ENCODE data around the gene EXOC6B.

- TF ChIP-seq, protein P1, sequence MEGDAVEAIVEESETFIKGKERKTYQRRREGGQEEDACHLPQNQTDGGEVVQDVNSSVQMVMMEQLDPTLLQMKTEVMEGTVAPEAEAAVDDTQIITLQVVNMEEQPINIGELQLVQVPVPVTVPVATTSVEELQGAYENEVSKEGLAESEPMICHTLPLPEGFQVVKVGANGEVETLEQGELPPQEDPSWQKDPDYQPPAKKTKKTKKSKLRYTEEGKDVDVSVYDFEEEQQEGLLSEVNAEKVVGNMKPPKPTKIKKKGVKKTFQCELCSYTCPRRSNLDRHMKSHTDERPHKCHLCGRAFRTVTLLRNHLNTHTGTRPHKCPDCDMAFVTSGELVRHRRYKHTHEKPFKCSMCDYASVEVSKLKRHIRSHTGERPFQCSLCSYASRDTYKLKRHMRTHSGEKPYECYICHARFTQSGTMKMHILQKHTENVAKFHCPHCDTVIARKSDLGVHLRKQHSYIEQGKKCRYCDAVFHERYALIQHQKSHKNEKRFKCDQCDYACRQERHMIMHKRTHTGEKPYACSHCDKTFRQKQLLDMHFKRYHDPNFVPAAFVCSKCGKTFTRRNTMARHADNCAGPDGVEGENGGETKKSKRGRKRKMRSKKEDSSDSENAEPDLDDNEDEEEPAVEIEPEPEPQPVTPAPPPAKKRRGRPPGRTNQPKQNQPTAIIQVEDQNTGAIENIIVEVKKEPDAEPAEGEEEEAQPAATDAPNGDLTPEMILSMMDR (IDR thresholded peaks at IDR 0.05), result no peak
- TF ChIP-seq POLR2AphosphoS5 (IDR thresholded peaks at IDR 0.05), result no peak
Observed at GRCh38 chr2:72326759-72327158, 499.1 kb downstream of the EXOC6B start.

Data from prostate gland (tissue), 2 donors.